Measurements from ENCODE around the gene BMP2.

The BMP2 gene

DNA sequence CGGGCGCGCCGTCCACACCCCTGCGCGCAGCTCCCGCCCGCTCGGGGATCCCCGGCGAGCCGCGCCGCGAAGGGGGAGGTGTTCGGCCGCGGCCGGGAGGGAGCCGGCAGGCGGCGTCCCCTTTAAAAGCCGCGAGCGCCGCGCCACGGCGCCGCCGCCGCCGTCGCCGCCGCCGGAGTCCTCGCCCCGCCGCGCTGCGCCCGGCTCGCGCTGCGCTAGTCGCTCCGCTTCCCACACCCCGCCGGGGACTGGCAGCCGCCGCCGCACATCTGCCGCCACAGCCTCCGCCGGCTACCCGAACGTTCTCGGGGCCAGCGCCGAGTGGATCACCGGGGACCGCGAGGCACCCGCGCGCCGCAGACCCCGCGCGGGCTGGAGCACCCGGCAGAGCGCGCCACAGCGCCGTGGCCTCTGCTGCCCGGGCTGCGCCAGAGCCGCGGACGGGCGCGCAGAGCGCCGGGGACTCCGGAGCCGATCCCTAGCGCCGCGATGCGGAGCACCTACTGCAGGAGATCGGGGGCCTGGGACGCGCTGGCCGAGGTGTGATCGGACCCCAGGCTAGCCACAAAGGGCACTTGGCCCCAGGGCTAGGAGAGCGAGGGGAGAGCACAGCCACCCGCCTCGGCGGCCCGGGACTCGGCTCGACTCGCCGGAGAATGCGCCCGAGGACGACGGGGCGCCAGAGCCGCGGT is at the start of gene BMP2:
BMP2 (plus strand) TSS at position 151 of the 692 bp plus-strand sequence. CDS start 2,441 bp downstream, outside the sequence.
- DNase-seq (ENCODE audit: low read depth): no peak
- TF ChIP-seq, protein P1, sequence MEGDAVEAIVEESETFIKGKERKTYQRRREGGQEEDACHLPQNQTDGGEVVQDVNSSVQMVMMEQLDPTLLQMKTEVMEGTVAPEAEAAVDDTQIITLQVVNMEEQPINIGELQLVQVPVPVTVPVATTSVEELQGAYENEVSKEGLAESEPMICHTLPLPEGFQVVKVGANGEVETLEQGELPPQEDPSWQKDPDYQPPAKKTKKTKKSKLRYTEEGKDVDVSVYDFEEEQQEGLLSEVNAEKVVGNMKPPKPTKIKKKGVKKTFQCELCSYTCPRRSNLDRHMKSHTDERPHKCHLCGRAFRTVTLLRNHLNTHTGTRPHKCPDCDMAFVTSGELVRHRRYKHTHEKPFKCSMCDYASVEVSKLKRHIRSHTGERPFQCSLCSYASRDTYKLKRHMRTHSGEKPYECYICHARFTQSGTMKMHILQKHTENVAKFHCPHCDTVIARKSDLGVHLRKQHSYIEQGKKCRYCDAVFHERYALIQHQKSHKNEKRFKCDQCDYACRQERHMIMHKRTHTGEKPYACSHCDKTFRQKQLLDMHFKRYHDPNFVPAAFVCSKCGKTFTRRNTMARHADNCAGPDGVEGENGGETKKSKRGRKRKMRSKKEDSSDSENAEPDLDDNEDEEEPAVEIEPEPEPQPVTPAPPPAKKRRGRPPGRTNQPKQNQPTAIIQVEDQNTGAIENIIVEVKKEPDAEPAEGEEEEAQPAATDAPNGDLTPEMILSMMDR (IDR thresholded peaks at IDR 0.05; ENCODE audit: low read depth, low read length, missing control alignments): no peak
- H3K4me3 ChIP-seq (ENCODE audit: low read depth, low read length): peak within 1 kb of the TSS; percentile 39

GRCh38 chr20:6718662-6719368 is 48.7 kb upstream of the BMP2 start:
- no peak for DNase-seq (ENCODE audit: low read depth)
- TF ChIP-seq, protein P1 (IDR thresholded peaks at IDR 0.05; ENCODE audit: low read depth, low read length, missing control alignments): no peak

GRCh38 chr20:6719369-6719721 is 48.1 kb upstream of the BMP2 start:
- H3K4me3 ChIP-seq (ENCODE audit: low read depth, low read length): no peak overlapping the region
- DNase-seq (ENCODE audit: low read depth): no peak
- TF ChIP-seq, protein P1 (IDR thresholded peaks at IDR 0.05; ENCODE audit: low read depth, low read length, missing control alignments): no peak

More at GRCh38 chr20:6718662-6719368, 48.7 kb upstream of the BMP2 start:
- no peak overlapping the region for H3K4me3 ChIP-seq (ENCODE audit: low read depth, low read length)

- H3K4me3 ChIP-seq (ENCODE audit: low read depth, low read length): no peak overlapping the region
- TF ChIP-seq, protein P1 (IDR thresholded peaks at IDR 0.05; ENCODE audit: low read depth, low read length, missing control alignments): no peak
- DNase-seq (ENCODE audit: low read depth): no peak
Observed at GRCh38 chr20:6726761-6727160, 40.7 kb upstream of the BMP2 start.

DNA sequence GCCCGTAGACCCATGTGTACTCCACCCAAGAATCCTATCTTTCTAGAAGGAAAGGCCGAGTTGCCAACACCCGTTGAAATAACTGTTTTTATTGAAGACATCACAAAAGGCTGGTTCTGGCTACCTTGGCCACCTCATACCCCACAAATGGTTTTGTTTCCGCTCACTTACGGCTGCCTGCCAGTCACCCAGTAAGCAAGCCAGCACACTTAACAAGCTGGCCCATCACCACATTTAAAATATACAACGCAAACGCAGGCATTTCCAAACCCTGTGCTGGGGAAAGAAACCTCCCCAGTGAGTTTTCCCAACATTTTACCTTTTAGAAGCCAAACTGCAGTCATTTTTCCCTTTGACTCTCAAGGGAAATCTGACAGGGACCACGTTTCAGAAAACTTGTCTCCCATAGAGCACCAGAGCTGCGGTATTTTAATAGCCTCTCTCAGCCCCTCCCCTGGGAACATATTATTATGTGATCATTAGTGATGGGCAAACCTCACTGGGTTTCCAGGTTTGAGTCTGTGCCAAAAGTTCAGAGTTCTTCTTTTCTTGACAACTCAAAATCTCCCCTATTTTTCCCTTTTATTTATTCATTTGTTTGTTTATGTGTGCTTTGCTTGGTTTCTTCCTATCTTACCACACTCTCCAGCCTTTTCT is 36.7 kb upstream of the BMP2 start:
- TF ChIP-seq, protein P1 (IDR thresholded peaks at IDR 0.05; ENCODE audit: low read depth, low read length, missing control alignments): no peak
- H3K4me3 ChIP-seq (ENCODE audit: low read depth, low read length): no peak overlapping the region
- DNase-seq (ENCODE audit: low read depth): no peak

DNA sequence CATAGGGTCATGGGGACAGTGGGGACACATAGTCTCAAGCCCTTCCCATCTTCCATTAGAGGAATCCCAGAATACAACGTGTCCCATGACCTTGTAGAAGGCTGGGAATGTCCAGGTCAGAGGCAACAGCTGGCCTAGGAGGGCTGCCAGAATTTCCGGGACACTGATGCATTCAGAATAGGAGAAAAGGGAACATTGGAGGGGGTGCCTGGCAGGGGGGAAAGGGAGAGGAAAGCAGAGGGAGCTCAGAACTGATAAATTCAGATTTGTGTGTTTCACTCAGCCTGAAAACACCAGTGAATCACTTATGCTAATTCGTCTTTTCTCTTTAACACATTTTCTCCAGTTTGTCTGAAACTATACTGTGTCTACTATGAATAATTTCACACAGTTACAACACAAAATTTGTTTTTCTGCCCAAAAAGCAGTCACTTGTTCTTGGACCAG is 35.5 kb upstream of the BMP2 start:
- no peak overlapping the region for H3K4me3 ChIP-seq (ENCODE audit: low read depth, low read length)
- TF ChIP-seq, protein P1 (IDR thresholded peaks at IDR 0.05; ENCODE audit: low read depth, low read length, missing control alignments): no peak
- DNase-seq (ENCODE audit: low read depth): no peak

All from GM12864 (cell line).